Spleen (tissue), 11 donors: ENCODE data around the gene TENM3. TPM values are rescaled to one million over a fixed set of nuclear protein-coding genes. Genes with fewer than 3 reads are reported as not detected.

Experiments used
- DNase-seq: peaks from one replicate; pipeline ENCODE4 v3.0.0-alpha.2; 2020
- H3K27ac ChIP-seq, 8 donors: fragments of 200-600 bp; sonication (generic) in 7 of 8; 1 replicate in 4 of 8; 2 replicates in 4 of 8; pipeline versions ENCODE4 v1.5.0 to v1.8.0; 2016 to 2021; ENCODE audit warnings: inconsistent platforms in 4 of 8, mild to moderate bottlenecking in 4 of 8, moderate library complexity in 1 of 8
- H3K27me3 ChIP-seq, 7 donors: fragments of 200-600 bp; sonication (generic) in 6 of 7; replicated peaks in 1 of 7; 1 replicate in 4 of 7; 2 replicates in 3 of 7; pipeline versions ENCODE4 v1.5.0 to v1.8.0; 2016 to 2021; ENCODE audit warnings: inconsistent platforms in 3 of 7, mild to moderate bottlenecking in 1 of 7
- H3K36me3 ChIP-seq, 6 donors: fragments of 200-600 bp; sonication (generic) in 5 of 6; 1 replicate in 4 of 6; 2 replicates in 2 of 6; pipeline versions ENCODE4 v1.5.0 to v1.8.0; 2016 to 2021; ENCODE audit warnings: inconsistent platforms in 2 of 6
- H3K4me1 ChIP-seq, 6 donors: fragments of 200-600 bp; sonication (generic) in 5 of 6; 1 replicate in 3 of 6; 2 replicates in 3 of 6; pipeline versions ENCODE4 v1.5.0 to v1.8.0; 2016 to 2021; ENCODE audit warnings: inconsistent platforms in 3 of 6
- H3K4me3 ChIP-seq, 8 donors: fragments of 200-600 bp; sonication (generic) in 7 of 8; 1 replicate in 4 of 8; 2 replicates in 4 of 8; pipeline versions ENCODE4 v1.5.0 to v1.8.0; 2016 to 2021; ENCODE audit warnings: inconsistent platforms in 4 of 8, mild to moderate bottlenecking in 4 of 8, moderate library complexity in 2 of 8
- H3K9me3 ChIP-seq, 8 donors: fragments of 200-600 bp; sonication (generic) in 7 of 8; 1 replicate in 4 of 8; 2 replicates in 4 of 8; pipeline versions ENCODE4 v1.5.0 to v1.8.0; 2016 to 2021; ENCODE audit warnings: inconsistent platforms in 4 of 8
- CTCF ChIP-seq, 11 experiments: fragments of 200-600 bp in 7 of 11; fragments of 450-650 bp in 4 of 11; sonication (generic) in 4 of 11; IDR thresholded peaks in 8 of 11; conservative IDR thresholded peaks in 3 of 11; 1 replicate in 7 of 11; 2 replicates in 4 of 11; pipeline versions ENCODE4 v1.4.0 to v1.8.0; 2016 to 2021; ENCODE audit warnings: antibody characterized with exemption in 11 of 11, inconsistent platforms in 4 of 11, mild to moderate bottlenecking in 1 of 11
- POLR2A ChIP-seq, 3 donors: fragments of 450-650 bp; IDR thresholded peaks; one replicate each; pipeline ENCODE4 v1.5.1; 2017; ENCODE audit warnings: antibody characterized with exemption in 3 of 3, mild to moderate bottlenecking in 1 of 3
- POLR2AphosphoS5 ChIP-seq, 3 donors: sonication (generic); formaldehyde crosslinking; IDR thresholded peaks; one replicate each; pipeline ENCODE4 v1.5.1; 2017; ENCODE audit warnings: antibody characterized with exemption in 3 of 3
- WGBS, 5 donors: extraction: QIAGEN DNeasy Blood & Tissue Kit in 3 of 5; methylation state at CpG; one replicate each; pipeline versions ENCODE4 v1.1.5 to v1.1.7; 2013 to 2018; 5-methylcytosine and 5-hydroxymethylcytosine counted together
- intact Hi-C: fragments of 100-400 bp; cut with DNase I; formaldehyde crosslinking; loops from one replicate; pipeline ENCODE4 v1.15.0; 2023; ENCODE audit warnings: low total_unique reads
- polyA plus RNA-seq, 3 donors: library from polyadenylated mRNA; stranded (reverse); fragments of 200-250 nt; gene quantifications; one replicate each; pipeline ENCODE4 v1.2.1, GENCODE V29; 2013
- total RNA-seq, 7 donors: library from RNA; depleted of rRNA in 3 of 7; stranded (reverse); fragments of >200 nt in 3 of 7; fragmentation: NEBNext Ultra II Directional in 4 of 7; extraction: Animal tissue kit (Norgen Biotek cat#: 25700) in 4 of 7; gene quantifications; one replicate each; pipeline versions ENCODE4 v1.1.0 to v1.2.1, GENCODE V29; 2016 to 2021
- donor health status: healthy with polysubstance abuse.
- donor health status: DM: no; HTN: no; CAD: no; lungs with moderate emphysema.
- donor health status: DM: no; HTN: no; CAD: no.
- donor health status: Bipolar disorder and iron deficiency.
- donor health status: healthy.
- donor health status: DM: no; HTN: no; CAD: no.
- donor health status: DM: yes; HTN: yes; CAD: no.

The TENM3 gene
- total and polyA plus RNA-seq, 10 donors = 0.37 to 45.6 (median 17.7) TPM

- peaks cover 0 to 11% (median 2%) of the 10 kb centered on the region in 8 donors for H3K9me3 ChIP-seq
- WGBS, 5 donors = 71 to 81% (median 77%) methylated on average over 3 of the region's 3 CpGs
- H3K36me3 ChIP-seq = no peaks in the 10 kb centered on the region
- intact Hi-C loops = no loop called here
- no peak overlapping the region for H3K27ac ChIP-seq
- H3K27me3 ChIP-seq = no peaks in the 10 kb centered on the region
- H3K4me3 ChIP-seq = no peak overlapping the region
- no peak for TF ChIP-seq POLR2AphosphoS5 (IDR thresholded peaks at IDR 0.05)
- TF ChIP-seq POLR2A (IDR thresholded peaks at IDR 0.05) = no peak
- TF ChIP-seq CTCF (IDR thresholded peaks at IDR 0.05 in 8 of 11, conservative IDR thresholded peaks at IDR 0.05 in 3 of 11) = no peak
- no peak for DNase-seq
- no peaks in the 10 kb centered on the region for H3K4me1 ChIP-seq
Measured at GRCh38 chr4:182268966-182269365, 25.8 kb downstream of the TENM3 start.

- Histone ChIP-seq H3K36me3 (no peaks in the 10 kb centered on the region), H3K4me3 (no peak overlapping the region), H3K4me1 (no peaks in the 10 kb centered on the region), H3K27me3 (no peaks in the 10 kb centered on the region), H3K9me3 (peaks cover 0 to 9% (median 2%) of the 10 kb centered on the region in 8 donors), H3K27ac (no peak overlapping the region)
- TF ChIP-seq CTCF (IDR thresholded peaks at IDR 0.05 in 8 of 11, conservative IDR thresholded peaks at IDR 0.05 in 3 of 11) = no peak
- intact Hi-C loops = no loop called here
- whole genome bisulfite sequencing, 5 donors = 86 to 94% (median 93%) methylated on average over 10 of the region's 10 CpGs
- DNase-seq = no peak
Measured at GRCh38 chr4:182271731-182272130, 28.5 kb downstream of the TENM3 start.

- H3K9me3 ChIP-seq = peaks cover 0 to 5% (median 0%) of the 10 kb centered on the region in 8 donors
- no peak for DNase-seq
- 75 to 89% (median 83%) methylated on average over 7 of the region's 7 CpGs for WGBS, 5 donors
- H3K36me3 ChIP-seq = no peaks in the 10 kb centered on the region
- no peaks in the 10 kb centered on the region for H3K4me1 ChIP-seq
- H3K27me3 ChIP-seq = no peaks in the 10 kb centered on the region
- H3K4me3 ChIP-seq = no peak overlapping the region
- H3K27ac ChIP-seq = no peak overlapping the region
- no peak for TF ChIP-seq POLR2A (IDR thresholded peaks at IDR 0.05)
- TF ChIP-seq CTCF (IDR thresholded peaks at IDR 0.05 in 8 of 11, conservative IDR thresholded peaks at IDR 0.05 in 3 of 11) = no peak
- no peak for TF ChIP-seq POLR2AphosphoS5 (IDR thresholded peaks at IDR 0.05)
- intact Hi-C loops = no loop called here
Measured at GRCh38 chr4:182272151-182272550, 28.9 kb downstream of the TENM3 start.

GRCh38 chr4:182273191-182273935 lies 30.2 kb downstream of the TENM3 start:
- no peak overlapping the region for H3K4me3 ChIP-seq
- no peak overlapping the region for H3K27ac ChIP-seq
- no peak for DNase-seq
- no peaks in the 10 kb centered on the region for H3K4me1 ChIP-seq
- H3K9me3 ChIP-seq = peaks cover 0 to 3% (median 0%) of the 10 kb centered on the region in 8 donors
- TF ChIP-seq CTCF (IDR thresholded peaks at IDR 0.05 in 8 of 11, conservative IDR thresholded peaks at IDR 0.05 in 3 of 11) = no peak
- no peak for TF ChIP-seq POLR2AphosphoS5 (IDR thresholded peaks at IDR 0.05)
- TF ChIP-seq POLR2A (IDR thresholded peaks at IDR 0.05) = no peak
- intact Hi-C loops = no loop called here
- H3K27me3 ChIP-seq = no peaks in the 10 kb centered on the region
- H3K36me3 ChIP-seq = no peaks in the 10 kb centered on the region
- 67 to 79% (median 75%) methylated on average over 11 of the region's 11 CpGs for WGBS, 5 donors
